ES-I3 (cell line): ENCODE results near the gene AEBP1.
A peak's percentile ranks its signal among the peaks of the same experiment; 100 is the strongest.

Experiments used
- H3K36me3 ChIP-seq: 2 replicates; pipeline ENCODE4 v1.6.1; 2013; ENCODE audit warnings: mild to moderate bottlenecking, low read length, control low read depth, moderate library complexity; ENCODE audit not compliant: insufficient read depth
- H3K4me1 ChIP-seq: 2 replicates; pipeline ENCODE4 v1.6.1; 2013; ENCODE audit warnings: mild to moderate bottlenecking, control low read depth, low read length; ENCODE audit not compliant: insufficient read depth
- H3K9ac ChIP-seq: 2 replicates; pipeline ENCODE4 v1.6.1; 2013; ENCODE audit warnings: low read depth, mild to moderate bottlenecking, low read length, moderate library complexity
- H3K9me3 ChIP-seq: 2 replicates; pipeline ENCODE4 v1.6.1; 2013; ENCODE audit warnings: mild to moderate bottlenecking, low read length, moderate library complexity; ENCODE audit not compliant: control insufficient read depth, insufficient read depth

Gene AEBP1

DNA sequence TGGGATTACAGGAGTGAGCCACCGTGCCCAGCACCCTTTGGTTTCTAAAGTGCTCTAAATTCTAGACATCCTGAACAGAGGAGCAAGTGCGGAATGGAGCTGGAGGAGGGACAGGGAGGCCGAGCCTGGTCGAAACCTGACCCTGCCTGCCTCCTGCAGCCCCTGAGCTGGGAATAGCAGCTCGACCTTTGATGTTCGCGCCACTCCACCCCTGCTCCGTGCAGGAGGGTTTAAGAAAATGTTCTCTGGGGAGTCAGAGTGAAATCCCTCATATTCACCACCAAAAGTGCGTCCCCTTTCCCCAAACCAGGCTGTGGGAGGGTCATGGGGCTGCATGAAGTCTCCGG is 40.6 kb upstream of the AEBP1 start:
- H3K9me3 ChIP-seq = no peaks in the 10 kb centered on the region

DNA sequence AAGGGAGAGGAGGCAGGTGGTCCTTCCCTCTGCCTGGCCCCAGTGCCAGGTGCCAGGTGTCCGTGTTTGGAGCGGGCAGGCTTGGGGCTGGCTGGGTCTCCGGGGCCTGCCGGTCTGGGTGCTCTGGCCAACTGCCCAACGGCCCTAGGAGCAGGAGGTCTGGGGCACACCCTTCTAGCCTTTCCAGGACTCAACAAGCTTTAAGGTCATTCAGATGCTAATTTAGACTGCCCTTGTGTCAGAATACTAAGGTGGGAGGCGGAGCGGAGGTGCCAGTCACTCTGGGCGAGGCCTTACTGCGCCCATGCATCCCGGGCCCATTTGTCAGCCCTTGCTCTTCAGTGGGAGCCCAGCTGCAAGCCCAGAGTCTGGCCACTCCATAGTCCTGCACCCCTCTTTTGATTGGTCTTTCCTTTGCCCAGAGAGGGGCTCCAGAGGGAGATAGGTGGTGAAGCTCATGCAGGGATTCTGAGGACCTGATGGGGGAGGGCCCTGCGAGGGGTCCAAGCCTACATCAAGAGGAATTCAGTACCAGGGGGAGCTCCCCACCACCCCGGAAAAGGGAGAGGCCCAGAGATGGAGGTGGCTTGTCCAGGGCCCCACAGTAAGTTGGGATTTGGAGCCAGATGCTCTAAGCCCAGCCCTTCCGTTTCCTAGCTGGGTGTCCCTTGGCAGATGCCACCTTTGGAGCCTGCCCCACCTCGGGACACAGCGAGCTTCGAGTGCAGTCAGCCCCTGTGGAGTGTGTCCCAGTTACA is 40.1 kb upstream of the AEBP1 start:
- H3K9me3 ChIP-seq = no peaks in the 10 kb centered on the region
- peaks cover 13% of the 10 kb centered on the region; the same call in 1 of the 2 replicates for H3K4me1 ChIP-seq
- H3K36me3 ChIP-seq = no peaks in the 10 kb centered on the region
- H3K9ac ChIP-seq = peak overlapping the region; percentile 17; the same call in 1 of the 2 replicates

More for the DNA sequence above, 40.6 kb upstream of the AEBP1 start:
- Histone ChIP-seq H3K9ac (peak overlapping the region; percentile 17; the same call in 1 of the 2 replicates), H3K36me3 (no peaks in the 10 kb centered on the region), H3K4me1 (peaks cover 13% of the 10 kb centered on the region; the same call in 1 of the 2 replicates)

DNA sequence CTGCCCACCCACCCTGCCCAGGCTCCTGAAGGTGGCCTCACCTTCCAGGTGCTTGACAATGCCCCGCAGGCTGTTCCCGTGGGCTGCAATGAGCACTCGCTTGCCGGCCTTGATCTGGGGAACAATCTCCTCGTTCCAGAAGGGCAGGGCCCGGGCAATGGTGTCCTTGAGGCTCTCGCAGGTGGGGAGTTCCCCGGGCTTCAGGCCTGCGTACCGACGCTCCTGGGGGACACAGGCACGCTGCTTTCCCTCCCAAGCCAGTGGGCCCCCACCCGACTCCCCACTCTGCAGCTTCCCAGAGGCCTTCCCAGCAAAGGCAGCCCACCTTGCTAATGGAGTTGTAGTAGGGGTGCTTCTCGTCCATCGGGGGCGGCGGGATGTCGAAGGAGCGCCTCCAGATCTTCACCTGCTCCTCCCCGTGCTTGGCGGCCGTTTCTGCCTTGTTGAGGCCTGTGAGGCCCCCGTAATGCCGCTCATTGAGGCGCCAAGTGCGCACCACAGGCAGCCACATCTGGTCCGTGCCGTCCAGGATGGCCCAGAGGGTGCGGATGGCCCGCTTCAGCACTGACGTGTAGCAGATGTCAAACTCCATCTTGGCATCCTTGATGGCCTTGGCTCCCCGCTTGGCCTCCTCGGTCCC is 39.2 kb upstream of the AEBP1 start:
- Histone ChIP-seq H3K4me1 (peaks cover 13% of the 10 kb centered on the region; the same call in 1 of the 2 replicates), H3K36me3 (no peaks in the 10 kb centered on the region), H3K9ac (peak overlapping the region; percentile 1; the same call in 1 of the 2 replicates), H3K9me3 (no peaks in the 10 kb centered on the region)

DNA sequence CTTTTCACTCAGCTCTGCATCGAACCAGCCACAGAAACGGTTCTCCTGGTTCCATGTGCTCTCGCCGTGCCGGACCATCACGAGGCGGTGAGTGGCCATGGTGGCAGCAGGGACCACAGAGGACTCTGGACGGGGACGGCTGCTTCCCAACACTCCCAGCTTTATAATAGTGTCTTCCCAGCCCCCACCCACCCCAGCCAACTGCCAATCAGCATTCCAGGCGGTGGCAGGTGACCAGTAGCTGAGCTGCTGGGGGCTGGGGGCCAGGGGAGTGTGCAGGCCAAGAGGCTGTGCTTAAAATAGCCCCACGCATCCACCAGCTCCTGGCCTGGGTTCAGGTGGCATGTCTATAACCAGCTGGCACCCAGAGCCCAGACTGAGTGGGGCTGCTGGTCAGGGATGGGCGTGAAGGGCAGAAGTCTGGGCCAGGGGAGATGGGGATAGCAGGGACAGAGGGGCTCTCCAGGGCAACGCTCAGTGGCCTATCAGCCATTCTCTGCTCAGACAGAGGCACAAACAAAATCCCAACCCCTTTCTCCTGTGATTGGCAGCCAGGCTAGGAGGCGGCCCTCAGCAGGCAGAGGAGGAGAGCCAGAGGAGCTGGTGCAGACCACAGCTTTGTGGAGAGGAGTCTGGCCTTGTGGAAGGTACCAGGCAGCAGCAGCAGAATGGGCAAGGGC is 38.6 kb upstream of the AEBP1 start, which contains the start of gene PGAM2:
Gene PGAM2, minus strand, starts transcription at position 137 of the 680 bp plus-strand sequence. Its CDS starts 38 bp downstream, at position 99.
- Histone ChIP-seq H3K4me1 (peaks cover 13% of the 10 kb centered on the region; the same call in 1 of the 2 replicates), H3K9me3 (no peaks in the 10 kb centered on the region), H3K36me3 (no peaks in the 10 kb centered on the region), H3K9ac (peak within 1 kb of the TSS; percentile 1; the same call in 1 of the 2 replicates)

DNA sequence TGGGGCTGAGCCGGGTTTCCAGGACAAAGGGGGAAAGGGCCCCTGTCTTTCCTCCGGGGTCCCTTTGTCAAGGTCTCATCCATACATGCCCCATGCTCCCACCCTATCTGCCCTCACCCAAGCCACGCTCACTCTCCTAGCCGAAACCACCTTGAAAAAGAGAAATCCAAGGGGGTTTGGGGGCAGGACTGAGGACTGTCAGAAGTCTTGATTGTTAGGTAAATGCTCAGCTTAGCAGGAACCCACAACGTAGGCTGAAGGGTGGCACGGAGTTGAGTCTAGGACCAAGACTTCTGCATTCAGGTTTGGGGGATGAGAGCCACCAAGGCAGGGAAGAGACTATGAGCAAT is 38.1 kb upstream of the AEBP1 start:
- H3K36me3 ChIP-seq = no peaks in the 10 kb centered on the region
- H3K9ac ChIP-seq = no peak overlapping the region
- H3K4me1 ChIP-seq = peaks cover 13% of the 10 kb centered on the region; the same call in 1 of the 2 replicates
- no peaks in the 10 kb centered on the region for H3K9me3 ChIP-seq

DNA sequence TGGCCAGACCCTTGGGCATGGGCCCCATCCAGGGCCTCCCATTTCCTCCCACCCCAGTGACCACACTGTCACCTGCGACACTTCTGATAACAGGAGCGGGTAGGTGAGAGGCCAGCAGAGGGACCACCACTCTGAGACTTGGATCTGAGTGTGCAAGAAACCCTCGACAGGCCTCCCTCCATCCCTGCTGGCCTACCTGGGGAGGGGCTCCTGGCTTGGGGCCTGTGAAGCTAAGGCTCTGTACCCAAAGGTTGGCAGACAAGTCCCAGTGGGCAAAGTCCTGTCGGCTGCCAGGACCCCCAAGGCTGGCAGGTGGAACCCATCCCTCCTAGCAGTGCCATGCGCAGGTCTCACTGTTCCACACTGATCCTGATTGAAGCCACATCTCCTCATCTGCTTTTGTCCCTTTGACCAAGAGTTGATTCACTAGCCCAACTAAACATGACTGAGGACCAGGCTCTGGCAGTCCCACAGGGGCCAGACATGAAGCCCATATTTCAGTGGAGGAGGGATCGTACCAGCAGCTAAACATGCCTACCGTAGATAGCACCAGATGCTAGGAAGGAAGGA is 37.6 kb upstream of the AEBP1 start:
- Histone ChIP-seq H3K9me3 (no peaks in the 10 kb centered on the region), H3K4me1 (peaks cover 13% of the 10 kb centered on the region; the same call in 1 of the 2 replicates), H3K9ac (no peak overlapping the region), H3K36me3 (no peaks in the 10 kb centered on the region)

DNA sequence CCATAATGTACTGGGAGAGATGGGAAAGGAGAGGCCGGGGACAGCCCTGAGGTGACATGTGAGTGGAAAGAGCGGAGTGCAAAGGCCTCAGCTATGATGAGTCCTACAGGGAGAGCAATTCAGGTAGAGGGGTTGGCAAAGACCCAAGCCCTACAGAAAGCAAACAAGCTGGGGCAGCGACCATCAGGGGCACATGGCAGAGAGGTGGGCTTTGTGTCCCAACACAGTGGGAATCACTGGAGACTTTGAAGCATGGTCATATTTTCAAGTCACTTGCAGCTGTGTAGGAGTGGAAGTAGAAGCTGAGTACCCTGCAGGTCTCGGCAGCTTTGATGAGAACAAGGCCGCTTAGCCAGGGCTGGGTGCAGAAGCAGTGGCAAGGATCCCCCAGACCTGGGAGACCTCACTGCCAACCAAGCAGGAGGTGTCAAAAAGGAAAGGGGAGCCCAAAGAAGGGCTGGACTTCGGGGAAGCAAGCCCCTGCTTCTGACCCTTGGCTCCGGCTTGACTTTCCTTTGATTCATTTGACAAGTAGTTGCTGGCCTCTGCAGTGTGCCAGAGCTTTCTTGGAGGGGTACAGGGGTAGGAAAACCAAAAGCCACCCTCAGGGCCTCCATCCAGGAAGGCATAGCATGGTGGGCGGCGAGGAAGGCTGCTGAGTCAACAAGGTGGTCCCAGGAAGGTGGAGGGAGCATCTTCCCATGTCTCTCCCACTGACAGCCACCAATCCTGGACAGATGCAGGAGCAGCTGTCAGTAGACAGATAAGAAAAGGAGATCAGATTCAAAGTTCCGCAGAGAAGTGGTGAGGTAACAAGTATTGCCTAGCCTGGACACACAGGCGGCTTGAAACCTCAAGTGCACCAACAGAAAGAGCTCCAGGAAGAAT is 36.8 kb upstream of the AEBP1 start:
- no peak overlapping the region for H3K9ac ChIP-seq
- no peaks in the 10 kb centered on the region for H3K9me3 ChIP-seq
- peaks cover 13% of the 10 kb centered on the region; the same call in 1 of the 2 replicates for H3K4me1 ChIP-seq
- no peaks in the 10 kb centered on the region for H3K36me3 ChIP-seq

DNA sequence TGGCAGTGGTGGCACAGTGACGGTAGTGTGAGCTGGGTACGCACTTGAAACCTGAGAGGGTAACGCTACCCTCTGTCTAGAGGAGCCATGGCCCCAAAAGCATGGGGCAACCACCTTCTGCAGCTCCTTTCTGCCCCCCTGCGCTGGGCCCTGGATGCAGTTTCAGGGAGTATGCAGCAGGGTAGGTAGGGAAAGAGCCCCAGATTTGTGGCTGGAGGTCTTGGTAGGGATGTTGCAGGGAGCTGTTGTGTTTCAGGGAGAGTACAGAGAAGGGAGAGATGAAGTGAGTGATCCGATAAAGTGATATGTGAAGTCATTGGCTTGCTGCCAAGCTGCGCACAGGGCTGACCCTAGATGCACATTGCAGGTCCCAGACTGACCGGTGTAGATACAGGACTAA is 36.1 kb upstream of the AEBP1 start:
- Histone ChIP-seq H3K9ac (no peak overlapping the region), H3K9me3 (no peaks in the 10 kb centered on the region), H3K36me3 (no peaks in the 10 kb centered on the region), H3K4me1 (peaks cover 13% of the 10 kb centered on the region; the same call in 1 of the 2 replicates)

DNA sequence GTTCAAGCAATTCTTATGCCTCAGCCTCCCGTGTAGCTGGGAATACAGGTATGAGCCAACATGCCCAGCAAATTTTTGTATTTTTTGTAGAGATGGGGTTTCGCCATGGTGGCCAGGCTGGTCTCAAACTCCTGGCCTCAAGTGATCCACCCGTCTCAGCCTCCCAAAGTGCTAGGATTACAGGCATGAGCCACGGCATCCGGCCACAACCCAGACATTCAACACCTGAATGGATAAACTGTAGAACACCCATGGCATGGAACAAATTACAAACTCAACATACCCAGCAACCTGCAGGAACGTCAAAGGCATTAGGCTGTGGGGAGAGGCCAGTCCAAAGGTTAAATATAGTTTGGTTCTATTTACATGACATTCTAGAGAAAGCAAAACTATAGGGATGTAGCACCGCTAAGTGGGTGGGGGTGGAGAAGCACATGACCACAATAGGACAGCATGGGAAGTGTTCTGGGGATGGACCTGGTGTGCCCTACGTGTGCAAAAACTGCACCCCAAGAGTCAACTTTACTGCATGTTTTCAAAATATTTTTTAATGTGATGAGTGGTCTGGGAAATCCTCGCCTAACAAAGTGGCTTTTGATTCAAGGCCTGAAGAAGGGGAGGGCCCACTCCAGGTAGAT is 32.3 kb upstream of the AEBP1 start:
- Histone ChIP-seq H3K9me3 (no peaks in the 10 kb centered on the region), H3K36me3 (peaks cover 2% of the 10 kb centered on the region; the same call in 1 of the 2 replicates), H3K9ac (no peak overlapping the region), H3K4me1 (no peaks in the 10 kb centered on the region)

DNA sequence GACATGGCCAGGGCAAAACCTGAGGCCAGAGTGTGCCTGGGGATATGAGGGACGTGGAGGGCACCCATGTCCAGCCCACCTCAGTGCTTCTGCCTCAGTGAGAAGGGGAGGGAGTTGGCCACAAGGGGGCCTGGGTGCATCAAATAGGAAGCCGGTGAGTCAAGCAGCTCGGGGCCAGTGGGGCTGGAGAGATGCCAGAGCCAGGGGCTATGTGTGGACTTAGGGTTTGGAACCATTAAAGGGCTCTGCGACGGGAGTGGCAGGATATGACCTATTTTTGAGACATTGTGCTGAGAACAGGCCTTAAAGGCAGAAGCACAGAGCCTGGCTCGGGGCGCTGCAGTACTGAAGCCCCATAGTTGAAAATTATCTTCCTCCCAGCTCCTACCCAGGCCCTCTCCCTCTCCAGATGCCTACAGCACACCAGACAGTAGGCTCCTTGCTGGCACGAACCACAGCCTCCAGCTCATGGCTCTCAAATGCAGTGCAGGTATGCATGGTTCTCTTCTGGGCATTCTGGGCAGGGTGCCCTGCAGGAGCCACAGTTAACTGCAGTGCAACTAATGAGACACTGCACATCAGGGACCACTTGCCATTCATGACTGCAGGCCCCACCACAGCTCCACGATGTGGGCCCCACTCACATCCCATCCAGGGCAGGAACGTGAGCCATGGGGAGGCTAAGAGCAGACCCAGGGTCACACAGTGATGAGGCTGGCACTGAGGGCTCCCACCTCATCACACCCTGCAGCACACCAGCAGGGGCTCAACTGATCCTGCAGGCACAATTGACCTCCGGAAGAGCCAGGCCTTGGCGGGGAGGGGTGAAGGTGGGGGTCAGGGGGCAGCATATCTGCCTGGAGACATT is 31.5 kb upstream of the AEBP1 start:
- H3K9ac ChIP-seq = no peak overlapping the region
- H3K36me3 ChIP-seq = peaks cover 2% of the 10 kb centered on the region; the same call in 1 of the 2 replicates
- H3K9me3 ChIP-seq = no peaks in the 10 kb centered on the region
- no peaks in the 10 kb centered on the region for H3K4me1 ChIP-seq

DNA sequence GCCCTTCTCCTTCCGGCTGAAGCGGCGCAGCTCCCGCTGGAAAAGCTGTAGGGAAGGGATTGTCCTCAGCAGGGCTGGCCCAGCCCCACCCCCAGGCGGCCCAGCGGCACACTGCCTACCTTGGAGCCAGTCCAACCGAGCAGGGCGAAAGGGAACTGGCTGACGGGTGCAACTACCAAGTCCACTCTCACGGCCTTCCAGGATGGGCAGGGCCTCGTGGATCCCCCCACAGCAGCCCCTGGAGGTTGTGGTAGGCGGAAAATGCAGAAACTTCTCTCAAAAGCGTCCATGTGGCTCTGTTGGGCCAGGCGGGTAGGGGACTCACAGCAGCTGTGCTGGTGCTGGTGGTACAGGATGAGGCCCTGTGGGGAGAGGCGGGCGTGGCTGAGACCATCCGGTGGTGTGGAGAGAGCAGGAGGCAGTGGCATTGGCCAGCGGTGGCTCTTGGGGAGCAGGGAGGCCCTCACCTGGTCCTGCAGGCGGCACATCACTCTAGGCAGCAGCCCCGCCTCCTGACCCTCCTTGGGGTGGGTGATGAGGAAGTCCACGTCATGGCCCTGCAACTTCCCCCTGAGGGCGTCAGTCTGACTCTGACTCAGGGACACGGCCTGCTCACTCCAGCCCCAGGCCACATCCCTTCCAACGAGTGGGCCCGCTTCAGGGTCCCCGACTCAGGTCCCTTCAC is 30.3 kb upstream of the AEBP1 start:
- Histone ChIP-seq H3K4me1 (no peaks in the 10 kb centered on the region), H3K36me3 (peaks cover 2% of the 10 kb centered on the region; the same call in 1 of the 2 replicates), H3K9me3 (no peaks in the 10 kb centered on the region), H3K9ac (no peak overlapping the region)

DNA sequence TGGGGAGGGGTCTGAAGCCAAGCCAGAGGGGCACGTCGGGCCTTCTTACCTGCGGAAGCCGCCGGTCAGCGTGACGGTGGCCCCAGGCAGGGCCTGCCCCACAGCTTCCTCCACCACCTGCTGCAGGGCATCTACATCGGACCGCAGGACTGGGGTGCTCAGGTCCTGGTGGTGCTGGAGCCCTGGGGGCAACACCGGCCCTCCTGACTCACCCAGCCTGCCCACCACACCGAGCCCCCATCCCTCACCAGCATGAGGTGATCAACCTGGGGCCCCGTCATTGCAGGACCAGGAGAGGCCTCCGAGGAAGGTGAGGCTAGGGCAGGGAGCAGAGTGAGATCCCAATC is 29.8 kb upstream of the AEBP1 start:
- H3K9me3 ChIP-seq = no peaks in the 10 kb centered on the region
- H3K36me3 ChIP-seq = peaks cover 2% of the 10 kb centered on the region; the same call in 1 of the 2 replicates
- no peaks in the 10 kb centered on the region for H3K4me1 ChIP-seq
- no peak overlapping the region for H3K9ac ChIP-seq
